Stomach smooth muscle (tissue), 2 donors: ENCODE measurements around the gene PAFAH1B2.

Source experiments
- H3K27ac ChIP-seq: one replicate; pipeline ENCODE4 v1.7.0; 2013; ENCODE audit warnings: mild to moderate bottlenecking, low read length, inconsistent platforms
- H3K27me3 ChIP-seq, 2 donors: one replicate each; pipeline ENCODE4 v1.7.0; 2013; ENCODE audit warnings: low read length in 2 of 2; ENCODE audit not compliant: insufficient read depth in 2 of 2, control insufficient read depth in 1 of 2
- H3K36me3 ChIP-seq, 2 donors: one replicate each; pipeline ENCODE4 v1.7.0; 2013; ENCODE audit warnings: low read length in 2 of 2; ENCODE audit not compliant: control insufficient read depth in 2 of 2, insufficient read depth in 2 of 2
- H3K4me1 ChIP-seq: one replicate; pipeline ENCODE4 v1.7.0; 2013; ENCODE audit warnings: low read length; ENCODE audit not compliant: control insufficient read depth, insufficient read depth
- H3K4me3 ChIP-seq, 2 donors: one replicate each; pipeline ENCODE4 v1.7.0; 2013; ENCODE audit warnings: low read length in 2 of 2
- H3K9ac ChIP-seq, 2 donors: one replicate each; pipeline ENCODE4 v1.7.0; 2013; ENCODE audit warnings: low read length in 2 of 2, mild to moderate bottlenecking in 1 of 2
- H3K9me3 ChIP-seq, 2 donors: one replicate each; pipeline ENCODE4 v1.7.0; 2013; ENCODE audit warnings: low read length in 2 of 2; ENCODE audit not compliant: control insufficient read depth in 2 of 2
- donor health status: healthy.
- donor health status: Pancreatic carcinoma.

The PAFAH1B2 gene

DNA sequence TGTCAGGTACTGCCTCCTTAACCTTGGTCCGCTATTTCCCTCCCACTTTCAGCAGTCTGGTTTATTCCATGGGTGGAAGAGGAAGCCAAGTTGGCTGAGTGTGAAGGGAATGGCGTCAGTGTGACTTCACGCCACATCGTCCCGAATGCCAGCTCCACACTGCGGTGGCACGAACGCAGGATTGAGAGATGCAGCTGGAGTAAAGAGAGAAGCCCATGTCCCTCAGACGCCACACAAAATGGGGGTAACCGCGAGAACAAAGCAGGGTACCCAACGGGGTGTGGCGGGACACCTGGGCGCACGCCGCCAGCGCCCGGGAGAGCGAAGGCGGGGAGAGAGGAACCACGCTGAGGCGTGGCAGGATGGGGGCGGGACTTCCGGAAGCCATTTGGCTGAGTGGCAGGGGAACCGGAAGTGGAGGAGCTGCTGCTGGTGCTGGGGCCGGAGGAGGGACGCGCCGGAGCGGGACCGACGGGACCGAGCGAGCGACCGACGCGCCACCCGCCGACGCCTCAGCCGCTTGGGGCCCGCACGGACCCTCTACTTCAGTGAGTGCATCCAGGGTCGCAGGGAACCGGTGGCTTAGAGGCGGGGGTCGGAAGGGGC, at the start of gene PAFAH1B2:
Gene PAFAH1B2, plus strand, starts transcription at position 417 of the 606 bp plus-strand sequence. CDS start 8,161 bp downstream, outside the sequence.
- peaks cover 11% of the 10 kb centered on the region for H3K4me1 ChIP-seq
- no peaks in the 10 kb centered on the region for H3K27me3 ChIP-seq
- H3K9me3 ChIP-seq: no peaks in the 10 kb centered on the region
- peak within 1 kb of the TSS; percentile 87 to 99 for H3K9ac ChIP-seq
- H3K27ac ChIP-seq: peak within 1 kb of the TSS; percentile 89
- peaks cover 4% of the 10 kb centered on the region in 2 donors for H3K36me3 ChIP-seq
- peak within 1 kb of the TSS; percentile 96 to 99 for H3K4me3 ChIP-seq

DNA sequence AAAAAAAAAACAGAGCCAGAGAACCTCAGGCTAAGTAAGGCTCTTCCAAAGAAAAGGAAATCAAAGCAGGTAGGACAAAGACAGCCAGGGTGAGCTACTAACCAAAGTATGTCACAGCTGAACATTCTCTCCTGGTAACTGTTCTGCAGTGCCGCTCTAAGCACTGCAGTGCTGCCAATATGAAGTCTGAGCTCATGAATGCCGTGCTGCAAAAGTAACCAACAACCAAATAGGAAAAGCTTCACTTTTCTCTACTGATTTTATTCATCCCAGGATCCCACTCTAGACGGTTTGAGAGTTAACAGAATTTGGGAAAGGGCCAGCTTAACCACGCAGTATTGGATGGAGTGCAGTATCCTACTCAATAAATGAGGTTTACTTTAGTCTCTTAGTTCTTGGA, 49.3 kb upstream of the PAFAH1B2 start:
- H3K4me1 ChIP-seq: peaks cover 42% of the 10 kb centered on the region
- peak overlapping the region; percentile 38 to 91 for H3K4me3 ChIP-seq
- H3K9ac ChIP-seq: peak overlapping the region in 1 of 2 donors; percentile 59
- H3K36me3 ChIP-seq: no peaks in the 10 kb centered on the region
- H3K27ac ChIP-seq: peak overlapping the region; percentile 93
- H3K27me3 ChIP-seq: no peaks in the 10 kb centered on the region
- H3K9me3 ChIP-seq: no peaks in the 10 kb centered on the region

DNA sequence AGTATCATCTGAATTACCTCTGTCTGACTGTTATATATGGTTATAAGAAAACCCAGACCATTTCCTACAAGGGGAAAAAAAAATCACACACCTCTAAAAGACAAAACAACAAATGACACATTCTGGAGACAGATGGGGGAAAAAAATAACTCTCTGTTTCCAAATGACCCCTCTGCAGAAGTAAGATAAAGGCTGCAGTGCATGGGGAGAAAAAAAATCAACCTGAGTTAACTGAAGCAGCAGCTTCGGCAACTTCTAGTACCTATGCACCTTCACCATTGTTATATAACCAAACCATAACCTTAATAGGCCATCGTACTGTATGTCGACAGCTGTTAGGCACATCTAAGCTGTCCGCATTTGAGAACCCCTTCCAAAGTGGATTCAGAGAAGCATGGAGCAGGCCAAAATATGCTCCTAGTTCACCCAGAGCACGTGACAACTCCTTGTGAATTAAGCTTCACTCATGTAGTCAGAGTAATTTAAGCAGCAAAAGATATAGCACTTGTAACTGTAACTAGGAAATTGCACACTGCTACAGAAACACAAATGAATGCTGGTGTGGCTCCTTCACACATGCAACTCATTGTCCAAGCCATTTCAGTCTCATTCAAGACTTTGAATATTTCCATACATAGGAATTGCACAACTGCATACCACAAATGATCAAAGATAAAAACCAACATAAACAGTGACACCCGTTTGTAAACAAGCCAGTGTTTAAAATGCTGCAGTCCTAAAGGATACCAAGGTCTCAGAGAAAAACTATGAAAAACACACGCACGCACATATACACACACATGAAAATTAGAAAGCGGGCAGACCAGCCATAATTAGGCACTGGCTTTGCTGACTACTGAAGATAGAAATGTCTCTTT, 48.6 kb upstream of the PAFAH1B2 start:
- Histone ChIP-seq H3K36me3 (no peaks in the 10 kb centered on the region), H3K4me1 (peaks cover 42% of the 10 kb centered on the region), H3K27me3 (no peaks in the 10 kb centered on the region), H3K9me3 (no peaks in the 10 kb centered on the region), H3K27ac (peak overlapping the region; percentile 93), H3K9ac (peak overlapping the region; percentile 42 to 93), H3K4me3 (peak overlapping the region; percentile 89 to 91)

- H3K4me1 ChIP-seq: peaks cover 42% of the 10 kb centered on the region
- H3K27me3 ChIP-seq: no peaks in the 10 kb centered on the region
- H3K4me3 ChIP-seq: peak overlapping the region; percentile 89 to 91
- no peaks in the 10 kb centered on the region for H3K36me3 ChIP-seq
- peak overlapping the region; percentile 93 for H3K9ac ChIP-seq
- peak overlapping the region; percentile 93 for H3K27ac ChIP-seq
- no peaks in the 10 kb centered on the region for H3K9me3 ChIP-seq
These were observed 47.7 kb upstream of the PAFAH1B2 start for GRCh38 chr11:117096201-117096991.

GRCh38 chr11:117097014-117097388, 47.1 kb upstream of the PAFAH1B2 start:
- Histone ChIP-seq H3K9ac (peak overlapping the region; percentile 93), H3K4me1 (peaks cover 41% of the 10 kb centered on the region)

GRCh38 chr11:117097389-117098268, 46.5 kb upstream of the PAFAH1B2 start:
- H3K36me3 ChIP-seq: no peaks in the 10 kb centered on the region
- H3K27ac ChIP-seq: peak overlapping the region; percentile 93
- H3K9me3 ChIP-seq: no peaks in the 10 kb centered on the region
- H3K4me3 ChIP-seq: peak overlapping the region; percentile 89 to 91
- H3K9ac ChIP-seq: peak overlapping the region; percentile 93
- H3K27me3 ChIP-seq: no peaks in the 10 kb centered on the region
- H3K4me1 ChIP-seq: peaks cover 36% of the 10 kb centered on the region

More at GRCh38 chr11:117097014-117097388, 47.1 kb upstream of the PAFAH1B2 start:
- Histone ChIP-seq H3K4me3 (peak overlapping the region; percentile 89 to 91), H3K27ac (peak overlapping the region; percentile 93), H3K9me3 (no peaks in the 10 kb centered on the region), H3K36me3 (no peaks in the 10 kb centered on the region), H3K27me3 (no peaks in the 10 kb centered on the region)

GRCh38 chr11:117098269-117099232, 45.5 kb upstream of the PAFAH1B2 start, which contains the start of gene SIK3:
TSS of gene SIK3 (minus strand) at chr11:117098428. CDS start at chr11:117098415, 13 bp downstream.
- Histone ChIP-seq H3K9ac (peak within 1 kb of the TSS; percentile 93), H3K27me3 (no peaks in the 10 kb centered on the region), H3K4me1 (peaks cover 33% of the 10 kb centered on the region), H3K36me3 (no peaks in the 10 kb centered on the region), H3K4me3 (peak within 1 kb of the TSS; percentile 89 to 91), H3K9me3 (no peaks in the 10 kb centered on the region), H3K27ac (peak within 1 kb of the TSS; percentile 100)

DNA sequence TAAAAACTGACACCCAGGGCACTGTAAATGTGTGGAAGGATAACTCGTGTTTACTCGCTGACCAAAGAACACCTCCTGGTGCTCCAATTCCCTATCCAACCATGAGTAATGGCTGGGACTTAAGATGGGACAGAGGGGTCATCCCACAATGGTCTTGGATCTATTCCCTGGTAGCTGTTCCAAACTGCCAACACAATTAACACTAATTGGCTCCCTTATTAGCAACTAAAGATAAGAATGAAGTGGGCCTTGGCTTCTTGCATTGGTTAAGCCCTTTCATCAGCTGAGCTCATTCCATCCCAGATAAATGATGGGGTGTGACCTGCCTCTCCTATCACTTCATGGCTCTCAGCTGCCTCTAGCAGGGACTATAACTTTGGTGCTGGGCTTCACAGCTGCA, 44.4 kb upstream of the PAFAH1B2 start:
- Histone ChIP-seq H3K9ac (peak overlapping the region; percentile 36 to 85), H3K4me1 (peaks cover 33% of the 10 kb centered on the region), H3K36me3 (no peaks in the 10 kb centered on the region), H3K4me3 (no peak overlapping the region), H3K9me3 (no peaks in the 10 kb centered on the region), H3K27ac (peak overlapping the region; percentile 100), H3K27me3 (no peaks in the 10 kb centered on the region)

GRCh38 chr11:117100556-117100955, 43.5 kb upstream of the PAFAH1B2 start:
- peaks cover 29% of the 10 kb centered on the region for H3K4me1 ChIP-seq
- H3K4me3 ChIP-seq: no peak overlapping the region
- no peaks in the 10 kb centered on the region for H3K27me3 ChIP-seq
- no peaks in the 10 kb centered on the region for H3K36me3 ChIP-seq
- H3K9ac ChIP-seq: no peak overlapping the region
- no peaks in the 10 kb centered on the region for H3K9me3 ChIP-seq
- H3K27ac ChIP-seq: peak overlapping the region; percentile 100
